Measurements from ENCODE around the gene CDKL4.
A peak's percentile ranks its signal among the peaks of the same experiment; 100 is the strongest.
"Not testable (repeated sequence)": the region's sequence is repeated elsewhere in the genome, so short reads cannot be mapped to it uniquely, and the experiment has no call there.

Gene CDKL4

GRCh38 chr2:39140322-39140847 lies 103.4 kb downstream of the CDKL4 start:
- peak overlapping the region; percentile 88 for H3K27ac ChIP-seq (ENCODE audit: low read length)
- no peaks in the 10 kb centered on the region for H3K9me3 ChIP-seq (ENCODE audit: insufficient read depth, low read length)
- H3K4me3 ChIP-seq (ENCODE audit: low read length) = no peak overlapping the region
- H3K27me3 ChIP-seq (ENCODE audit: low read depth, low read length) = no peaks in the 10 kb centered on the region
- peak overlapping the region; percentile 8 for H3K4me2 ChIP-seq (ENCODE audit: low read length)
- H4K20me1 ChIP-seq (ENCODE audit: insufficient read depth, low read length) = no peaks in the 10 kb centered on the region
- H3K79me2 ChIP-seq (ENCODE audit: low read length) = no peaks in the 10 kb centered on the region
- no peaks in the 10 kb centered on the region for H3K36me3 ChIP-seq (replicated peaks; ENCODE audit: low read depth, low read length)
- peak overlapping the region; percentile 16; the same call in 1 of the 2 replicates for H3K9ac ChIP-seq (ENCODE audit: low read length)
- TF ChIP-seq CTCF (IDR thresholded peaks at IDR 0.05; ENCODE audit: low read depth, low read length) (no peak), EZH2phosphoT487 (IDR thresholded peaks at IDR 0.05; ENCODE audit: low read depth) (no peak)
- H3K4me1 ChIP-seq (ENCODE audit: low read length) = peaks cover 68% of the 10 kb centered on the region
- peak overlapping the region; percentile 45 for H2AFZ ChIP-seq (ENCODE audit: low read depth, low read length)

DNA sequence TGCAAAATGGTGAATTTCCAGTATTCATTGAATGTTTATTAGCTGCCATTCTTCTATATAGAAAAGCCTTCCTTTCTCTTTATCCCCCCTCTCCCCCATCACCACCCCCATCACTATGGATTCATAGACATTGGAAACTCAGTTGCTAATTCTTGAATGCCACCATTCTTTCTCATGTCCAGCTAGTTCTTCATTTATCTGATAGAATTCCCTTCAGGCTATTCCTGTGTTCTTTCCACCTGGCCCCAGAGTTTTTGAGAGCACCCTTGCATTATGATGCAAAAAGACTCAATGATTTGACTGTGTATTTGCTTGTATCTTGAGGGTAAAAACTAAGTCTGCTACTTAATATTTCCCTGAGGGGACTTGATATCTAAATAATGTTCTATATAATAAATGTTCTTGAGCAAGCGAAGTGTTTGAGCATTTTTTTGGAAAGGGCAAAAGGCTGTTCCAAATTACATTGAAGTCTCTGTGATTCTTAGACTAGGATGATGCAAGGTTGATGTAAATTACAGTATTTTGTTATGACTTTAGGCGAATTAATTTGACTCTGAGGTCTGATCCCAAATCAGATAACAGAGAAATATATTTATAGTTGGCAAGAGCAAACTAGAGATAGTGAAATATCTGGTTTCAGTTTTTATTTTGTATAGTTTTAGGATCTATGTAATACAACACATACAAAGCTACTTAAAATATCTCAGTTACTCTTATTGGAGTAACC lies 104.1 kb downstream of the CDKL4 start:
- Histone ChIP-seq H3K4me2 (ENCODE audit: low read length) (peak overlapping the region; percentile 8; the same call in 1 of the 2 replicates), H3K79me2 (ENCODE audit: low read length) (no peaks in the 10 kb centered on the region), H3K27ac (ENCODE audit: low read length) (peak overlapping the region; percentile 0), H2AFZ (ENCODE audit: low read depth, low read length) (no peak overlapping the region; the same call in 1 of the 2 replicates), H3K4me1 (ENCODE audit: low read length) (peaks cover 68% of the 10 kb centered on the region), H3K4me3 (ENCODE audit: low read length) (no peak overlapping the region), H4K20me1 (ENCODE audit: insufficient read depth, low read length) (no peaks in the 10 kb centered on the region), H3K9me3 (ENCODE audit: insufficient read depth, low read length) (no peaks in the 10 kb centered on the region), H3K36me3 (replicated peaks; ENCODE audit: low read depth, low read length) (no peaks in the 10 kb centered on the region), H3K9ac (ENCODE audit: low read length) (no peak overlapping the region), H3K27me3 (ENCODE audit: low read depth, low read length) (no peaks in the 10 kb centered on the region)
- TF ChIP-seq CTCF (IDR thresholded peaks at IDR 0.05; ENCODE audit: low read depth, low read length) = no peak
- no peak for TF ChIP-seq EZH2phosphoT487 (IDR thresholded peaks at IDR 0.05; ENCODE audit: low read depth)

DNA sequence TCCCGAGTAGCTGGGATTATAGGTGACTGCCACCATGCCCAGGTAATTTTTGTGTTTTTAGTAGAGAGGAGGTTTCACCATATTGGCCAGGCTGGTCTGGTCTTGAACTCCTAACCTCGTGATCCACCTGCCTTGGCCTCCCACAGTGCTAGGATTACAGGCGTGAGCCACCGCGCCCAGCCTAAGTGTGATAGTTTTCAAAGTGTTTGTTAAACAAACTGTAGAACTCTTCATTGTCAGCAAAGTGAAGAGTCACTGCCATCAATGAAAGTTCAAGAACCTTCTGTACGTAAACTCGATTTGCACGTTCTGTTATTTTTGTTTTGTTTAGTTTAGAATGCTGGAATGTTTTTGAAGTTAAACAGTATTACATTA lies 104.9 kb downstream of the CDKL4 start:
- no peak overlapping the region for H3K9ac ChIP-seq (ENCODE audit: low read length)
- no peak overlapping the region for H2AFZ ChIP-seq (ENCODE audit: low read depth, low read length)
- no peak for TF ChIP-seq CTCF (IDR thresholded peaks at IDR 0.05; ENCODE audit: low read depth, low read length)
- TF ChIP-seq EZH2phosphoT487 (IDR thresholded peaks at IDR 0.05; ENCODE audit: low read depth) = no peak
- H3K4me1 ChIP-seq (ENCODE audit: low read length) = peaks cover 62% of the 10 kb centered on the region
- no peaks in the 10 kb centered on the region for H3K9me3 ChIP-seq (ENCODE audit: insufficient read depth, low read length)
- no peak overlapping the region for H3K4me2 ChIP-seq (ENCODE audit: low read length)
- no peaks in the 10 kb centered on the region for H3K27me3 ChIP-seq (ENCODE audit: low read depth, low read length)
- H3K27ac ChIP-seq (ENCODE audit: low read length) = no peak overlapping the region
- no peak overlapping the region for H3K4me3 ChIP-seq (ENCODE audit: low read length)
- H4K20me1 ChIP-seq (ENCODE audit: insufficient read depth, low read length) = no peaks in the 10 kb centered on the region
- H3K79me2 ChIP-seq (ENCODE audit: low read length) = no peaks in the 10 kb centered on the region
- no peaks in the 10 kb centered on the region for H3K36me3 ChIP-seq (replicated peaks; ENCODE audit: low read depth, low read length)

DNA sequence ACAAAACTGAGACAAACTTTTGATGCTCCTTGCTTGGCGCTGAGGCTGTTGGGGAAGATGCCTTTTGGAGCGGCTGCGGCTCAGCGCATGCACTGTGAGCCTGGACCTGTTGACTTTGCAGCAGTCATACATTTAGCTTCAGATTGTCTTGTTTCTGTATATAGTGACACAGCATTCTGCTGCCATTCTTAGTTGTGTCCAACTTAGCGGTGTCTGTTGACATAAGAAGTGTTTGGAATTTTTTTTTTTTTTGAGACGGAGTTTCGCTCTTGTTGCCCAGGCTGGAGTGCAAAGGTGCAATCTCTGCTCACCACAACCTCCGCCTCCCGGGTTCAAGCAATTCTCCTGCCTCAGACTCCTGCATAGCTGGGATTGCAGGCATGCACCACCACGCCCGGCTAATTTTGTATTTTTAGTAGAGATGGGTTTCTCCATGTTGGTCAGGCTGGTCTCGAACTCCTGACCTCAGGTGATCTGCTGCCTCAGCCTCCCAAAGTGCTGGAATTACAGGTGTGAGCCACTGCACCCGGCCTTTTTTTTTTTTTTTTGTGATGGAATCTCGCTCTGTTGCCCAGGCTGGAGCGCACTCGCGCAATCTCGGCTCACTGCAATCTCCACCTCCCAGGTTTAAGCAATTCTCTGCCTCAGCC lies 105.5 kb downstream of the CDKL4 start:
- not testable (repeated sequence) for H3K9me3 ChIP-seq (ENCODE audit: insufficient read depth, low read length); H3K4me2 ChIP-seq (ENCODE audit: low read length); H3K27me3 ChIP-seq (ENCODE audit: low read depth, low read length); H3K79me2 ChIP-seq (ENCODE audit: low read length); H3K4me3 ChIP-seq (ENCODE audit: low read length); H2AFZ ChIP-seq (ENCODE audit: low read depth, low read length); H3K27ac ChIP-seq (ENCODE audit: low read length); H3K36me3 ChIP-seq (replicated peaks; ENCODE audit: low read depth, low read length); H4K20me1 ChIP-seq (ENCODE audit: insufficient read depth, low read length); H3K9ac ChIP-seq (ENCODE audit: low read length)
- peaks cover 60% of the 10 kb centered on the region for H3K4me1 ChIP-seq (ENCODE audit: low read length)
